Mucosa of rectum (tissue), 2 donors: ENCODE results near the gene RNPS1.

ENCODE experiments used
- H3K27ac ChIP-seq, 2 donors: one replicate each; pipeline ENCODE4 v1.7.0; 2013; ENCODE audit warnings: inconsistent platforms in 2 of 2, low read depth in 2 of 2, low read length in 2 of 2
- H3K27me3 ChIP-seq, 2 donors: one replicate each; pipeline ENCODE4 v1.7.0; 2013; ENCODE audit warnings: low read length in 2 of 2; ENCODE audit not compliant: control insufficient read depth in 2 of 2, insufficient read depth in 2 of 2
- H3K36me3 ChIP-seq, 2 donors: one replicate each; pipeline ENCODE4 v1.7.0; 2013; ENCODE audit warnings: low read length in 2 of 2; ENCODE audit not compliant: control insufficient read depth in 2 of 2, insufficient read depth in 2 of 2
- H3K4me1 ChIP-seq, 2 donors: one replicate each; pipeline ENCODE4 v1.7.0; 2013; ENCODE audit warnings: low read length in 2 of 2, mild to moderate bottlenecking in 1 of 2; ENCODE audit not compliant: control insufficient read depth in 2 of 2, insufficient read depth in 2 of 2
- H3K4me3 ChIP-seq, 2 donors: one replicate each; pipeline ENCODE4 v1.7.0; 2013; ENCODE audit warnings: low read length in 2 of 2
- H3K9ac ChIP-seq, 2 donors: one replicate each; pipeline ENCODE4 v1.7.0; 2013; ENCODE audit warnings: low read length in 2 of 2, low read depth in 1 of 2, mild to moderate bottlenecking in 1 of 2
- H3K9me3 ChIP-seq, 2 donors: one replicate each; pipeline ENCODE4 v1.7.0; 2013; ENCODE audit warnings: low read length in 2 of 2; ENCODE audit not compliant: control insufficient read depth in 2 of 2
- donor health status: healthy.
- donor health status: Normal muscosa, but diverticular disease.

RNPS1 gene

DNA sequence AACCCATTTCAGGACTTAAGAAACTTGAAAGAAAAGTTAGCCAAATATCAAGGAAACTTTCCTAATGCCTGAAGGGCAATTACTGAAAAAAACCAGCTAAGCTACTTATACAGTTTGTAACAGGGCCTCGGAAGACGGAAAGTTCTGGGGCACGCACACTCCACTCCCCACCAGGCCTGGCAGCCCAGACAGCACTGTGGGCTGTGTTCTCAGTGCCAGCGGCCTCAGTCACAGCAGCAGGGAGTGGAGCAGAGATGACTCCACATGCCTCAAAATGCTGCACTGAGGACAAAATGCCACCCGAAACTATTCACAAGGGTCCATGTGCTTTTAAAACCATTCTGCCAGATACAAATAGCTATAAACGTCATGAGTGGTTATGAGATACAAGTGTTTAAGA, 10.2 kb downstream of the RNPS1 start:
- Histone ChIP-seq H3K9me3 (no peaks in the 10 kb centered on the region), H3K4me1 (no peaks in the 10 kb centered on the region), H3K4me3 (no peak overlapping the region), H3K9ac (no peak overlapping the region), H3K27ac (no peak overlapping the region), H3K36me3 (peaks cover 62 to 67% of the 10 kb centered on the region in 2 donors), H3K27me3 (no peaks in the 10 kb centered on the region)

DNA sequence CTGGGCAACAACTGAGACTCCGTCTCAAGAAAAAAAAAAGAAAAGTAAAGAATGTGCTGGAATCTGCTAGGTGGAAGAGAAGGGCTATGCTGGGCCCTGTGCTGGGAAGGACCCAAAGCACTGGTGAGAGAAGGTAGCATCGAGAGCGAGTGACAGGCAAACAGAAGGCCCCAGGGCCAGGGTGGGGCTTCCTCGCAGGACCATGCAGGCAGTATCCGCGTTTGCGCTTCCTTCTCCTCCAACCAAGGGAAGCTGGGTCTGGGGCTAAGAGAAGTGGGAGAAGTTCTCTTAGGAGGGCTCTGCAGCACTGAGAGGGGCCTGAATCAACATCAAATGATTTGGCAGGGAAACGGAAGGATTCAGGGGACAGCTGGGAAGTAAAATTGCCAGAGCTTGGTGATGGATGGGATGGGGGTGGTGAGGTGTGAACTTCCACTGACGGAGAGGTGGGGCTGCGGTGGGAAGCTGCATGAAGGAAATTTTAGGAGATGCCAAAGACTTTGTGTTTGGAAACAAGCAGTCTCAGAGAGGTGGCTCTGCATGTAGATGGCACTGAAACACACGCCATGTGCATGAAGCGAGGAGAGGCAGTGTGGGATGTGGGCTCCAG, 11.3 kb downstream of the RNPS1 start:
- Histone ChIP-seq H3K36me3 (peaks cover 52 to 56% of the 10 kb centered on the region in 2 donors), H3K27me3 (no peaks in the 10 kb centered on the region), H3K4me3 (no peak overlapping the region), H3K27ac (no peak overlapping the region), H3K9ac (no peak overlapping the region), H3K4me1 (peaks cover 7% of the 10 kb centered on the region in 2 donors), H3K9me3 (no peaks in the 10 kb centered on the region)

GRCh38 chr16:2253293-2253692, 14.6 kb downstream of the RNPS1 start:
- Histone ChIP-seq H3K27ac (no peak overlapping the region), H3K36me3 (peaks cover 43 to 45% of the 10 kb centered on the region in 2 donors), H3K4me3 (no peak overlapping the region), H3K4me1 (peaks cover 11 to 16% of the 10 kb centered on the region in 2 donors), H3K9ac (no peak overlapping the region), H3K27me3 (no peaks in the 10 kb centered on the region), H3K9me3 (no peaks in the 10 kb centered on the region)

GRCh38 chr16:2252806-2253148, 15.1 kb downstream of the RNPS1 start:
- Histone ChIP-seq H3K9ac (no peak overlapping the region), H3K27me3 (no peaks in the 10 kb centered on the region), H3K36me3 (peaks cover 38 to 43% of the 10 kb centered on the region in 2 donors), H3K27ac (no peak overlapping the region), H3K9me3 (no peaks in the 10 kb centered on the region), H3K4me3 (no peak overlapping the region), H3K4me1 (peaks cover 11 to 16% of the 10 kb centered on the region in 2 donors)

GRCh38 chr16:2251296-2252111, 16.4 kb downstream of the RNPS1 start, which contains the start of gene ECI1:
Gene ECI1 (minus strand): TSS chr16:2251587. CDS start chr16:2251566, 21 bp downstream.
- peaks cover 28 to 34% of the 10 kb centered on the region in 2 donors for H3K36me3 ChIP-seq
- H3K27ac ChIP-seq = peak within 1 kb of the TSS; percentile 89

GRCh38 chr16:2250652-2251295, 17.2 kb downstream of the RNPS1 start:
- Histone ChIP-seq H3K27ac (peak overlapping the region; percentile 89), H3K27me3 (no peaks in the 10 kb centered on the region), H3K36me3 (peaks cover 28 to 34% of the 10 kb centered on the region in 2 donors), H3K4me3 (peak overlapping the region; percentile 78 to 83), H3K9me3 (no peaks in the 10 kb centered on the region), H3K4me1 (peaks cover 11 to 16% of the 10 kb centered on the region in 2 donors), H3K9ac (peak overlapping the region; percentile 80 to 84)

More at GRCh38 chr16:2251296-2252111, 16.4 kb downstream of the RNPS1 start, which contains the start of gene ECI1:
- Histone ChIP-seq H3K4me3 (peak within 1 kb of the TSS; percentile 78 to 83), H3K9ac (peak within 1 kb of the TSS; percentile 80 to 84), H3K27me3 (no peaks in the 10 kb centered on the region), H3K4me1 (peaks cover 11 to 16% of the 10 kb centered on the region in 2 donors), H3K9me3 (no peaks in the 10 kb centered on the region)

- no peaks in the 10 kb centered on the region for H3K27me3 ChIP-seq
- H3K9ac ChIP-seq = no peak overlapping the region
- H3K27ac ChIP-seq = no peak overlapping the region
- no peaks in the 10 kb centered on the region for H3K9me3 ChIP-seq
- peaks cover 26 to 44% of the 10 kb centered on the region in 2 donors for H3K36me3 ChIP-seq
- peaks cover 3 to 9% of the 10 kb centered on the region in 2 donors for H3K4me1 ChIP-seq
- H3K4me3 ChIP-seq = no peak overlapping the region
Observed at GRCh38 chr16:2246301-2246885, 21.5 kb downstream of the RNPS1 start.

DNA sequence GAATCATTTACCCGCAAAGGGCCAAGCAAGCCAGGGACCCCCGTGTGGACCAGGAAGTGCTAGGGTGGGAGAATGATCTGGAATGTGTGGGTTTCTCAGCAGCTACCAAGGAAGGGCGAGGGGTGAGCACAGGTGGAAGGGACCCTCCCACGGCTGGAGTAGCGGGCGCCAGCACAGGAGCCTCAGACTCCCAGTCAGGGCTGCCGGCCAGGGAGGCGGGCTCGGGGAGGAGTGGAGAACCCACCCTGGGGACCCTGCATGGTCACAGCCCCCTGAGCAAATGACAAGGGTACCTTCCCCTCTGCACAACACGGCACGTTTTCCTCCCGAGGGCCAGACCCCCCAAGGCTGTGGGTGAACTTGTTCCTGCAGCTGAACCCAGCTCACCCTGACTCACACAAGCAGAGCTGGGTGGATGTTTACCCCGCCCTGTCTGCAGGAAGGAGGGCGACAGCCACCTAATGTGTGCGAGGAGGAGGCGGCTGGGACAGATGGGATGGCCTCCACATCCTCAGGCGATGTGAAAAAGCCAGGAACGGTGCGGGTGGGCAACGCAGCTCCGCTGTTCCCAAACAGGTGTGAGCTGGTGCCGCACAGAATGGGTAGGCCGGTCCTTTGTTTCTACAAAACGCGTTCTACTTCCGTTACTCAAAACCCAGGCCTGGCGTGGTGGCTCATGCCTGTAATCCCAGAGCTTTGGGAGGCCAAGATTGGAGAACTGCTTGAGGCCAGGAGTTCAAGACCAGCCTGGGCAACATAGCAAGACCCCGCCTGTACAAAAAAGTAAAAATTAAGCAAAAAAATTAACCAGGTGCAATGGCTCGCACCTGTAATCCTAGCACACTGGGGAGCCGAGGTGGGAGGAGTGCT, 22.8 kb downstream of the RNPS1 start:
- H3K36me3 ChIP-seq = peaks cover 26 to 44% of the 10 kb centered on the region in 2 donors
- H3K27me3 ChIP-seq = no peaks in the 10 kb centered on the region
- H3K4me1 ChIP-seq = peaks cover under 1 to 3% of the 10 kb centered on the region in 2 donors
- no peaks in the 10 kb centered on the region for H3K9me3 ChIP-seq
- H3K4me3 ChIP-seq = no peak overlapping the region
- H3K9ac ChIP-seq = no peak overlapping the region
- no peak overlapping the region for H3K27ac ChIP-seq

GRCh38 chr16:2244301-2244700, 23.6 kb downstream of the RNPS1 start:
- peaks cover 26 to 44% of the 10 kb centered on the region in 2 donors for H3K36me3 ChIP-seq
- no peak overlapping the region for H3K9ac ChIP-seq
- H3K27ac ChIP-seq = no peak overlapping the region
- no peak overlapping the region for H3K4me3 ChIP-seq
- no peaks in the 10 kb centered on the region for H3K27me3 ChIP-seq
- H3K9me3 ChIP-seq = no peaks in the 10 kb centered on the region
- H3K4me1 ChIP-seq = no peaks in the 10 kb centered on the region
